ENCODE results near the gene MMP10. TPM values are rescaled to one million over a fixed set of nuclear protein-coding genes. Genes with fewer than 3 reads are reported as not detected.

MMP10 gene
- total RNA-seq, 2 experiments from 2014 or later = not detected

Other genes with a start within 250 kb of the MMP10 start
- not detected for gene MMP7, start 249.9 kb downstream of the MMP10 start, total RNA-seq
- gene MMP20, start 155.3 kb downstream of the MMP10 start, total RNA-seq = not detected
- gene MMP27, start 74.9 kb downstream of the MMP10 start, total RNA-seq = not detected
- not detected for gene MMP8, start 55.7 kb downstream of the MMP10 start, total RNA-seq
- gene MMP1, start 17.5 kb upstream of the MMP10 start, total RNA-seq = not detected
- not detected for gene MMP3, start 63.0 kb upstream of the MMP10 start, total RNA-seq
- gene MMP12, start 94.4 kb upstream of the MMP10 start, total RNA-seq = not detected
- not detected for gene MMP13, start 175.1 kb upstream of the MMP10 start, total RNA-seq

All from activated CD4-positive, alpha-beta T cell treated with anti-CD3 and anti-CD28 coated beads for 36 hours (primary cell).